ENCODE results near the gene MRPS35.
A peak's percentile ranks its signal among the peaks of the same experiment; 100 is the strongest.

Gene MRPS35

GRCh38 chr12:27710592-27711316 is at the start of gene MRPS35:
MRPS35 (plus strand) TSS chr12:27710832; CDS start chr12:27710844, 12 bp downstream.
- H3K27ac ChIP-seq = peak within 1 kb of the TSS; percentile 81
- DNase-seq (ENCODE audit: low read depth, low spot score) = peak; percentile 72

DNA sequence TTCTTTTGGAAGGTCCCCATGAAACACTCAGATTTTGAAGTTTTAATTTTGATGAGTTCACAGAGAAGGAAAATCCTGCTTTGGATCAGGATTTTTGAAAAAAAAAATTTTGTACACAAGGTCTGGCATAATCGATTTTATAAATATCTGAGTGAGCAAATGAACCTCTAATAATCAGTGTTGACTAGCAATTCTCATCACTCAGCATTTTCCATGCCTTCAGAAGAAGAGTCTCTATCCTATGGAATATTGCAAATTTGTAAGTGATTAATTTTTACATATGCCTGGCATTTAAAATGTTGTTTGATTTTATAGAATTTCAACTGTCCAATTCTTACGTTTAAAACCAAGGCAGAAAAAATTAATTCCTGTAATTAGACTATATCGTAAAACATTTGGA is 44.9 kb upstream of the MRPS35 start:
- no peak for DNase-seq (ENCODE audit: low read depth, low spot score)
- H3K27ac ChIP-seq = no peak overlapping the region

DNA sequence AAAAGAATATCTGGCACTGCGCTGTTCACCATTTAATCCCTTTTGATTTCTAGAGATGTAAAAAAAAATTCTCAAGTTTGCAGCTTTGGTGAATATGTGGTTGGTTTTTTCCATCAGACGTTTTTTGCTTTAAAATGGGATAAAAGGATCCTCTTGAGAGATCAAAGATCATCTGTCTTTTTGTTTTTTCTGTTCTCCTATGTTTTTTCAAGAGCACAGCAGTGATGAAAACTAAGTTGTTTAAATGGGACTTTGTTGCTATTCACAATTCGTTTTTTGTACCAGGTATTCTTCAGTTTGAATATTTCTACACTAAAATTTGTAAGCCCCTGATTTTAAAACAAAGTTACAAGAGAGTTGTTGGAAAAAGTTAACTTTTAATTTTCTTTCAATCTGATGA is 44.1 kb upstream of the MRPS35 start:
- no peak for DNase-seq (ENCODE audit: low read depth, low spot score)
- no peak overlapping the region for H3K27ac ChIP-seq

- DNase-seq (ENCODE audit: low read depth, low spot score) = no peak
Measured at GRCh38 chr12:27667540-27667939, 43.1 kb upstream of the MRPS35 start.

DNA sequence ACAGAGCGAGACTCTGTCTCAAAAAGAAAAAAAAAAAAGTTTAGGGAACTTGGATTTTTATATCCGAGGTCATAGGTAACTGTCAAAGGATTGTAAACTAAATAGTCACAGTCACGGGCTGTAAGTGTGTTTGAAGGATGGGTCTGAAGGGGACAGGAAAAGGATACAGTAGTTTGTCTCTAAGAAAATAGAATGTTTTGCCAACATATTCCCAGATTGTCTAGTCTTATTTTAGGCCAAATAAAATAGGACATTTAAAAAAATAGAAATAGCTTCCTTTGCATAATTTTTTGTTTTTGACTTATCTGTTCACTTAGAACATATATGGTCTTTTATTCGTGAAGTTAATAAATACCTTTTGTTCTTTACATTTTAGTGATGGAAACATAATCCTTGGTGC is 38.6 kb upstream of the MRPS35 start:
- no peak for DNase-seq (ENCODE audit: low read depth, low spot score)
- H3K27ac ChIP-seq = no peak overlapping the region

More at GRCh38 chr12:27667540-27667939, 43.1 kb upstream of the MRPS35 start:
- H3K27ac ChIP-seq = no peak overlapping the region

DNA sequence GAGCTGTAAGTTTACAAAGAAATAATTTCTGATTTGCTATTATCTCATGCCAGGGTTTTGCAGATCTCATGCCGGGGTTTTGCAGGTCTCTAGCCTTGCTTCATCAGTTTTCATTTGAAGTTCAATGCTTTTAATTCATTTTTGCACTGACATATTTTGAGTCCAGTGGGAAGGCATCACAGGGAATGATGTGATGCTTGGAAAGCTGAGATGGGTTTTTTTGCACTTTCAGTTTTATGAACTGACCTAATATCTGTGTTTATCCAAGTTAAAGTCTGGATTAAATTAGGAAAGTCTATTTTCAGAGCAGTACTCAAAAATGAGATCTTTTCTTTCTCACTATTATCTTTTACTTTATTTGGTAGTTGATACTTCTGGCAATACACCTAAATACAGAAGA is 38.0 kb upstream of the MRPS35 start:
- H3K27ac ChIP-seq = no peak overlapping the region
- no peak for DNase-seq (ENCODE audit: low read depth, low spot score)

DNA sequence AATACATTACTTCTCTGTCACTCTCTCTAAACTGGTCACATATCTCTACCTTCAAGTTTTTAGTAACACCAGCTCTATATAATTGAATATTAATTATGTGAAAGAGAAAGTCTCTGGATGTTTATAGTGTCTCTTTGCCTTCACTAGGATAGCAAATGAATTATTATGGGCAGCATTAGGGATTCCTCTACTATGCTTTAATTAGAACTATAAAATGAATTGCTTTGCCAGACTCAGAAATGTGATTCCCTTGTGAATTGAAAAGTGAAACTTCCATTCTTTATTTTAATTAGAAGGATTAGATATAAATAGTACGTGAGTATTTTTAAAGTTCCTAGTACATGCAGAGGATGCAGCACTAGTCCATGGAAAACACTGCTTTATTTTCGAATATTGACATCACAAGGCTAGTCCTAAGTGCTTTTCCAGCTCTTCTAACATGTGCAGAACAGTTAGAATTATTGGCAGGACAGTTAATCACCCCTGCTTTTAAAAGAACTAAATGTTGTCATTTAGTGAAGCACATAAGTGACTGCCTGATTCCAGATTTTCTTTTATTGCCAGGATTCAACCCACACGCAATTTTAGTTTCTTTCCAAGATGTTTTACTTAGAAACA is 37.4 kb upstream of the MRPS35 start:
- no peak for DNase-seq (ENCODE audit: low read depth, low spot score)
- H3K27ac ChIP-seq = no peak overlapping the region

DNA sequence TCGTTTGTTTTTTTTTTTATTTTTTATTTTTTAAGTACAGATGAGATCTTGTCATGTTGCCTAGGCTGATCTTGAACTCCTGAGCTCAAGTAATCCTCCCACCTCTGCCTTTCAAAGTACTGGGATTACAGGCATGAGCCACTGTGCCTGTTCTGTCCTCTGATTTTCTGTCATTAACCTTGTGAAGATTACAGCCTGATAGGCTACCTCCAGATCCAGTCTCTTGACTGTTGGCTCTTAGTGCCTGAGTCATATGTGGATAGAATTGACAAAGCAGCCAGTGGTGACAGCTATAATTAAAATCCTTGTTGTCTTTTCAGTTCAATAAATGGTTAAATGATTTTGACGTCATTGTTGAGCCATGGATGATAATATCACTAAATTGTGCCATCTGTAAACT is 35.6 kb upstream of the MRPS35 start:
- no peak for DNase-seq (ENCODE audit: low read depth, low spot score)
- H3K27ac ChIP-seq = no peak overlapping the region

- no peak overlapping the region for H3K27ac ChIP-seq
- DNase-seq (ENCODE audit: low read depth, low spot score) = no peak
Measured at GRCh38 chr12:27680619-27681018, 30.0 kb upstream of the MRPS35 start.

GRCh38 chr12:27682534-27682933 is 28.1 kb upstream of the MRPS35 start:
- H3K27ac ChIP-seq = no peak overlapping the region
- no peak for DNase-seq (ENCODE audit: low read depth, low spot score)

- no peak overlapping the region for H3K27ac ChIP-seq
- no peak for DNase-seq (ENCODE audit: low read depth, low spot score)
Measured at GRCh38 chr12:27685274-27685673, 25.4 kb upstream of the MRPS35 start.

DNA sequence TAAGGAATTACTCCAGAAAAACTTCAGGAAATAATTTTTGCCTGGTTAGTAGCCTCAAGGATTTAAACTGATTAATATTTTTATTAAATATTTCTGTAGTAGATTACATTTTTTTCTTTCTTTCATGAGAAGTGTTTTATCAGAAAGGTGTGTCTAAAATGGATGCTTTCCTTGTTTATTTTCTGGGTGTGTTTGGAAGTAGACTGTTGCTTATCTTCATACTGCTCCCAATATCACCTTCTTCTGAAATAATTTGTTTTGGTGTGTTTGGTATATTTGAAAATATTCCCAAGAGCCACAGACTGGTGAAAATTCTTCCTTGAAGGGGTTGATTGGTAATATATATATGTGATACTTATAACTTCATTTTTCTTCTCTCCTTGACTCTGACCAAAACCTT is 24.5 kb upstream of the MRPS35 start:
- DNase-seq (ENCODE audit: low read depth, low spot score) = no peak
- H3K27ac ChIP-seq = no peak overlapping the region

DNA sequence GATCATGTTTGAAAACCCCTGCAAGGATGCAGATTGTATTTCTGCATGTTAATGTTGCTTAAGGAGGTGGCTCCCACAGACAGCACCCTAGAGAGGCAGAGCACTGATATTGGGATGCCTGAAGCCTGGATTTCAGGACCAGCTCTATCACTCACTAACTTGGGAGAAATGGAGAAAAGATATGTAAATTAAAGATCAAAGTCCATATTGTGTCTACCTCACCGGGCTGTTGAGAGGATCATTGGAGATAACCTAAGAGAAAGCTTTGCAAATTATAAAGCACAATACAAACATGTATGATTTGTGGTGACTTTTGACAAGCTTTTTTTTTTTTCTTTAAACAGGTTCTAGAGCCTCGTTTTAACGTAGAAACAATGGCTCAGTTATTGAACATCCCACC is 22.0 kb upstream of the MRPS35 start:
- no peak for DNase-seq (ENCODE audit: low read depth, low spot score)
- no peak overlapping the region for H3K27ac ChIP-seq

GRCh38 chr12:27689558-27690180 is 21.0 kb upstream of the MRPS35 start:
- no peak for DNase-seq (ENCODE audit: low read depth, low spot score)
- H3K27ac ChIP-seq = no peak overlapping the region

GRCh38 chr12:27693403-27693802 is 17.2 kb upstream of the MRPS35 start:
- DNase-seq (ENCODE audit: low read depth, low spot score) = no peak
- H3K27ac ChIP-seq = no peak overlapping the region

- DNase-seq (ENCODE audit: low read depth, low spot score) = no peak
- no peak overlapping the region for H3K27ac ChIP-seq
Measured at GRCh38 chr12:27695556-27696292, 14.9 kb upstream of the MRPS35 start.

GRCh38 chr12:27696293-27696652 is 14.4 kb upstream of the MRPS35 start, which contains the start of gene REP15:
REP15 (plus strand) TSS chr12:27696447; CDS start chr12:27696563, 116 bp downstream.
- no peak for DNase-seq (ENCODE audit: low read depth, low spot score)

GRCh38 chr12:27696864-27697564 is 13.6 kb upstream of the MRPS35 start:
- DNase-seq (ENCODE audit: low read depth, low spot score) = no peak

More at GRCh38 chr12:27696293-27696652, 14.4 kb upstream of the MRPS35 start, which contains the start of gene REP15:
- no peak within 1 kb of the TSS for H3K27ac ChIP-seq

GRCh38 chr12:27703720-27704452 is 6.7 kb upstream of the MRPS35 start:
- H3K27ac ChIP-seq = peak overlapping the region; percentile 92
- peak; percentile 50 for DNase-seq (ENCODE audit: low read depth, low spot score)

More at GRCh38 chr12:27696864-27697564, 13.6 kb upstream of the MRPS35 start:
- H3K27ac ChIP-seq = no peak overlapping the region
